KOPT-K1 (cell line): ENCODE results near the gene DCHS1.

Experiments used
- H3K27ac ChIP-seq: fragments of 200-600 bp; sonication (generic); 2 replicates; pipeline ENCODE4 v1.5.1; 2016; ENCODE audit warnings: antibody characterized with exemption, mild to moderate bottlenecking, low read depth, low read length; ENCODE audit not compliant: poor library complexity, severe bottlenecking
- H3K36me3 ChIP-seq: fragments of 200-600 bp; sonication (generic); 2 replicates; pipeline ENCODE4 v1.5.1; 2017; ENCODE audit warnings: antibody characterized with exemption, mild to moderate bottlenecking, low read length, moderate library complexity; ENCODE audit not compliant: insufficient read depth
- H3K9me3 ChIP-seq: fragments of 200-600 bp; sonication (generic); 2 replicates; pipeline ENCODE4 v1.5.1; 2017; ENCODE audit warnings: antibody characterized with exemption, low read length, mild to moderate bottlenecking; ENCODE audit not compliant: insufficient read depth, poor library complexity, severe bottlenecking

Gene DCHS1

GRCh38 chr11:6618117-6619003 lies 37.2 kb downstream of the DCHS1 start:
- H3K9me3 ChIP-seq = no peaks in the 10 kb centered on the region
- H3K36me3 ChIP-seq = peaks cover 16% of the 10 kb centered on the region; the same call in 1 of the 2 replicates
- H3K27ac ChIP-seq = peak overlapping the region; percentile 57

- no peak overlapping the region for H3K27ac ChIP-seq
- H3K36me3 ChIP-seq = peaks cover 16% of the 10 kb centered on the region; the same call in 1 of the 2 replicates
- H3K9me3 ChIP-seq = no peaks in the 10 kb centered on the region
Observed at GRCh38 chr11:6617315-6617781, 38.3 kb downstream of the DCHS1 start.

DNA sequence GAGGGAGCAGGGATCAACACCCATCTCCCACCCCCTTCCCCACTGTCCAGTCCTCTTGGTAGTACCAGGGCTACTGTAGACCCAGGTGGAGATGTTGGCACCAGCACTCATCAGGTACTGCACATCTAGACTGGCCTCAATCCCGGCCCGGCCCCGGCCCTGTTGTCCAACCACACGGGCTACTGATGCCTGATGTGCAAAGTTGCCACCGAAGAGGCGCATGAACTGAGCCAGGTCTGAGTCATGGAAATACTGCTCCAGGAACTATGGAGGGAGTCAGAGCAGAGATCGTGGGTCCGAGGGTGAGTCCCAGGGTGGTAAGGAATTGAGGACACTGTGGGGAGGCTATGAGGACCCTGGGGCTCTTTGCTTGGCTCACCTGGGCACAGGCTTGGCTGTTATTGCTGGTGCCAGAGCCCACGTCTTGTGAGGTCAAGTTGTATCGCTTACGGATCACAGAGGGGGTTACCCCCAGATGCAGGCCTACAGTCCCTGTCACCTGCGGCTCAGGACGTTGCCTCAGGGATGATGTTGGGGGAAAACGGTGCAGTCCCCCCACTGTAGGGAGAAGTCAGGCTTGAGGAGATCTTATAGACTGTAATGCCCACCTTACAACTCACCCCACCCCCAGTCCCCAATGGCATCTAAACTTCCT lies 38.9 kb downstream of the DCHS1 start:
- peaks cover 16% of the 10 kb centered on the region; the same call in 1 of the 2 replicates for H3K36me3 ChIP-seq
- no peak overlapping the region for H3K27ac ChIP-seq
- H3K9me3 ChIP-seq = no peaks in the 10 kb centered on the region

GRCh38 chr11:6615882-6616585 lies 39.6 kb downstream of the DCHS1 start:
- Histone ChIP-seq H3K36me3 (peaks cover 18% of the 10 kb centered on the region), H3K27ac (no peak overlapping the region), H3K9me3 (no peaks in the 10 kb centered on the region)

- H3K27ac ChIP-seq = no peak overlapping the region
- H3K9me3 ChIP-seq = no peaks in the 10 kb centered on the region
- peaks cover 28% of the 10 kb centered on the region for H3K36me3 ChIP-seq
Observed at GRCh38 chr11:6615046-6615445, 40.6 kb downstream of the DCHS1 start.

GRCh38 chr11:6614446-6614845 lies 41.2 kb downstream of the DCHS1 start:
- no peaks in the 10 kb centered on the region for H3K9me3 ChIP-seq
- no peak overlapping the region for H3K27ac ChIP-seq
- peaks cover 34% of the 10 kb centered on the region for H3K36me3 ChIP-seq

DNA sequence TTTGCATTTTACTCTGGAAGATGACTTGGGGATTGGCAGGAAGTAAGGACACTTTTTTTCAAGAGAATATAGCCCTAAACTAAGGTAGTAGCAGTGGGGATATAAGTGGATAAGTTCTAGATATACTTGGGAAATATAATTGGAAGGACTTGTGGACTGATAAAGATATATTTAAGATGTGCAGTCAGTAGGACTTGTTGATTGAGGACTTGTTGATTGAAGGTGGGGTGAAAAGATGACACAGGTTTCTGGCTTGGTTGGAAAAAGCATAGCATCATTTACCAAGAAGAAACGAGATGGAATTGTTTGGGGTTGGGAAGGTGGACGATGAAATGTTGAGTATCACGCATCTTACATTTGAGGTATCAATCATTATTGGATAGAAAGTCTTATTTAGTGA lies 42.1 kb downstream of the DCHS1 start:
- Histone ChIP-seq H3K27ac (no peak overlapping the region), H3K36me3 (peaks cover 43% of the 10 kb centered on the region), H3K9me3 (no peaks in the 10 kb centered on the region)

GRCh38 chr11:6612213-6613041 lies 43.2 kb downstream of the DCHS1 start, which contains the start of gene TAF10:
TSS of gene TAF10 (minus strand) at chr11:6612216. CDS start at chr11:6612189, 27 bp downstream.
- peaks cover 54% of the 10 kb centered on the region for H3K36me3 ChIP-seq

DNA sequence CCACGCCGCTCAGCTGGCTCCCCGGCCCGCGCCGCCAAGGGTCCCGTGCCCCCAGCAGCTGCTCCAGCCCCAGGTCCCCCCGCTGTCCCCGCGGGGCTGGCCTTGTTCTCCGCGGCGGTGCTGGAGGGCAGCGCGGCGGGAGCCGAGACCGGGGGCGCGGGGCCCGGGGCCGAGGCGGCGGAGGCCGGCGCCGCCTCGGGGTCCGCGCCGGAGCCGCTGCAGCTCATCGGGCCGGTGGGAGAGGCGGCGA lies 43.7 kb downstream of the DCHS1 start:
- Histone ChIP-seq H3K36me3 (peaks cover 57% of the 10 kb centered on the region), H3K9me3 (no peaks in the 10 kb centered on the region), H3K27ac (peak overlapping the region; percentile 94)

More at GRCh38 chr11:6612213-6613041, 43.2 kb downstream of the DCHS1 start, which contains the start of gene TAF10:
- H3K9me3 ChIP-seq = no peaks in the 10 kb centered on the region
- peak within 1 kb of the TSS; percentile 94 for H3K27ac ChIP-seq

DNA sequence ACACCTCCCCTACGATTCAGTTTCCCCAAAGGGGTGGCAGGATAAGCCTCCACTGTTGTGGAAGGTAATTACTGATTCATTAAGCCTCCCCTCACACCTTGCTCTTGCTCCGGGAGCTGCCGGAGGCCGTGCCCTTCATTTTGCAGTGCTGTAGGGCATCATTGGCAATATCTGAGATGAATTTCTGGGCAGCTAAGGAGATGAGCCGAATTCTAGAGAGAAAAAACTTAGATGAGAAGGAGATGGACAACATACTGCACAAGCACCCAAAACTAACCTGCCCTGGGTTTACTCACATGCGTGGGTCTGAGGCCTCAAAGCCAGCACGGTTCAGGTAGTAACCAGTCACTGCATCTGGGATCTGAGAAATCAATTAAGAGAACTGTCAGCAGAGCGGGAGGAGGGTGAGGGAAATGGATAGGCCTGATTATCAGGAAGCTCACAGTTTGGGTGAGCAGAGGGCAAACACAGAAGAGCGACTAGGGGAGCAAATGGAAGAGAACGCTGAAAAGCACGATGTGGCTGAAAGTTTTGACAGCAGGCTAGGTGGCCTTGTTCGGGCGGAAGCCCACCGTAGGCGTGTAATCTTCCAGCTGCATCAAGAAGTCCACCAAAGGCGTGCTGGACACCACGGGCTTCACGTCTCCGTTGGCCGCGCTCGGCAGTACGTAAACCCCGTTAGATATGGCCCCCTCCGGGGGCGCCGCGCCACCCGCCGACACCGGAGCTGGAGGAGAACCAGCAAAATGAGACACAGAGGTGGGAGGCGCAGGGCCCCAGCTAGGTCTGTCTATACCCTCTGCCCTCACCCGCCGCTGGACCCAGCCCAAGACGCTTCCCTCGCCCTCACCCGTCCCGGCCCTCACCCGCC lies 44.3 kb downstream of the DCHS1 start:
- Histone ChIP-seq H3K27ac (peak overlapping the region; percentile 94), H3K36me3 (peaks cover 57% of the 10 kb centered on the region), H3K9me3 (no peaks in the 10 kb centered on the region)

DNA sequence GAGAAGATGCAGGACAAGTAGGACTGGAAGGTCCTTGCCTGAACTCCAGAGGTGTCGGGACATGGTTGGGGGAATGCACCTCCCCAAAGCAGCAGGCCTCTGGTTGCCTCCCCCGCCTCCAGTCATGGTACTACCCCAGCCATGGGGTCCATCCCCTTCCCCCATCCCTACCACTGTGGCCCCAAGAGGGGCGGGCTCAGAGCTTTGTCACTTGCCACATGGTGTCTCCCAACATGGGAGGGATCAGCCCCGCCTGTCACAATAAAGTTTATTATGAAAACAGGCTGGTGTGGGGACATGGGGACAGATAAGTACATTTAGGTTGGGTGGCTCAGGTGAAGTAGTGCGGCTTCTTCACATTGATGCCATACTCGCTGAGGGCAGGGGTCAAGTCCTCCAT lies 45.0 kb downstream of the DCHS1 start:
- Histone ChIP-seq H3K36me3 (peaks cover 50% of the 10 kb centered on the region), H3K27ac (no peak overlapping the region), H3K9me3 (no peaks in the 10 kb centered on the region)

- peaks cover 41% of the 10 kb centered on the region for H3K36me3 ChIP-seq
- H3K27ac ChIP-seq = no peak overlapping the region
Observed at GRCh38 chr11:6609502-6610015, 46.0 kb downstream of the DCHS1 start.

GRCh38 chr11:6608726-6609501 lies 46.7 kb downstream of the DCHS1 start:
- no peak overlapping the region for H3K27ac ChIP-seq
- no peaks in the 10 kb centered on the region for H3K9me3 ChIP-seq
- H3K36me3 ChIP-seq = peaks cover 41% of the 10 kb centered on the region

More at GRCh38 chr11:6609502-6610015, 46.0 kb downstream of the DCHS1 start:
- H3K9me3 ChIP-seq = no peaks in the 10 kb centered on the region
